NCI-H1092 (cell line): Measurements from ENCODE around the gene TFPI.
"Not testable (repeated sequence)": the region's sequence is repeated elsewhere in the genome, so short reads cannot be mapped to it uniquely, and the experiment has no call there.

Experiments used
- DNase-seq: peaks from one replicate; lab custom pipeline; 2025; lab: John Stamatoyannopoulos, UW

The TFPI gene

GRCh38 chr2:187552828-187553681, 1.2 kb downstream of the TFPI start:
- no peak for DNase-seq

- no peak for DNase-seq
Measured at GRCh38 chr2:187552381-187552780, 1.9 kb downstream of the TFPI start.

- DNase-seq: no peak
Measured at GRCh38 chr2:187550857-187551256, 3.4 kb downstream of the TFPI start.

GRCh38 chr2:187549951-187550555, 4.2 kb downstream of the TFPI start:
- no peak for DNase-seq

- DNase-seq: no peak
Measured at GRCh38 chr2:187549193-187549592, 5.0 kb downstream of the TFPI start.

GRCh38 chr2:187548656-187549055, 5.6 kb downstream of the TFPI start:
- DNase-seq: no peak

GRCh38 chr2:187547353-187547979, 6.8 kb downstream of the TFPI start:
- no peak for DNase-seq

GRCh38 chr2:187546762-187547333, 7.4 kb downstream of the TFPI start:
- DNase-seq: no peak

- no peak for DNase-seq
Measured at GRCh38 chr2:187545238-187545751, 8.9 kb downstream of the TFPI start.

GRCh38 chr2:187544371-187545080, 9.7 kb downstream of the TFPI start:
- DNase-seq: no peak

- DNase-seq: no peak
Measured at GRCh38 chr2:187543488-187543887, 10.7 kb downstream of the TFPI start.

GRCh38 chr2:187542123-187542522, 12.1 kb downstream of the TFPI start:
- DNase-seq: no peak

GRCh38 chr2:187541086-187542085, 12.8 kb downstream of the TFPI start:
- no peak for DNase-seq

- not testable (repeated sequence) for DNase-seq
Measured at GRCh38 chr2:187538222-187538621, 16.0 kb downstream of the TFPI start.

- not testable (repeated sequence) for DNase-seq
Measured at GRCh38 chr2:187535381-187535780, 18.9 kb downstream of the TFPI start.

- no peak for DNase-seq
Measured at GRCh38 chr2:187532333-187533120, 21.7 kb downstream of the TFPI start.

GRCh38 chr2:187529977-187530721, 24.1 kb downstream of the TFPI start:
- no peak for DNase-seq

- DNase-seq: no peak
Measured at GRCh38 chr2:187529248-187529976, 24.8 kb downstream of the TFPI start.
